Heart left ventricle (tissue), 16 donors: Measurements from ENCODE around the gene INKA1. TPM values are rescaled to one million over a fixed set of nuclear protein-coding genes. Genes with fewer than 3 reads are reported as not detected.

Experiments
- ATAC-seq, 4 donors: fragments of 200-7000 bp; cut with Tn5 transposase; one replicate each; pipeline ENCODE4 v1.9.1; 2020 to 2022; ENCODE audit warnings: moderate library complexity in 4 of 4, mild to moderate bottlenecking in 3 of 4, moderate number of reproducible peaks in 1 of 4
- DNase-seq, 5 donors: peaks; one replicate each; pipeline ENCODE4 v3.0.0-alpha.2; 2020
- H3K27ac ChIP-seq, 12 donors: fragments of 200-600 bp; sonication (generic) in 4 of 12; one replicate each; pipeline versions ENCODE4 v1.5.0 to v1.8.0; 2016 to 2022; ENCODE audit warnings: mild to moderate bottlenecking in 2 of 12
- H3K27me3 ChIP-seq, 9 donors: fragments of 200-600 bp; sonication (generic) in 2 of 9; one replicate each; pipeline versions ENCODE4 v1.5.1 to v1.8.0; 2016 to 2022; ENCODE audit warnings: mild to moderate bottlenecking in 3 of 9
- H3K36me3 ChIP-seq, 9 donors: fragments of 200-600 bp; sonication (generic) in 2 of 9; one replicate each; pipeline versions ENCODE4 v1.5.0 to v1.8.0; 2018 to 2022; ENCODE audit warnings: mild to moderate bottlenecking in 2 of 9
- H3K4me1 ChIP-seq, 12 donors: fragments of 200-600 bp; sonication (generic) in 4 of 12; one replicate each; pipeline versions ENCODE4 v1.5.0 to v1.8.0; 2016 to 2022; ENCODE audit warnings: mild to moderate bottlenecking in 3 of 12
- H3K4me3 ChIP-seq, 12 donors: fragments of 200-600 bp; sonication (generic) in 4 of 12; one replicate each; pipeline versions ENCODE4 v1.5.0 to v1.8.0; 2017 to 2022; ENCODE audit warnings: mild to moderate bottlenecking in 9 of 12, moderate library complexity in 4 of 12
- H3K9me3 ChIP-seq, 12 donors: fragments of 200-600 bp; sonication (generic) in 4 of 12; one replicate each; pipeline versions ENCODE4 v1.5.0 to v1.8.0; 2016 to 2022; ENCODE audit warnings: mild to moderate bottlenecking in 1 of 12
- CTCF ChIP-seq, 12 donors: fragments of 200-600 bp; sonication (generic) in 4 of 12; IDR thresholded peaks; one replicate each; pipeline versions ENCODE4 v1.5.0 to v1.8.0; 2018 to 2022; ENCODE audit warnings: antibody characterized with exemption in 12 of 12, mild to moderate bottlenecking in 5 of 12
- POLR2A ChIP-seq, 2 donors: fragments of 450-650 bp; IDR thresholded peaks; one replicate each; pipeline ENCODE4 v1.6.1; 2017; ENCODE audit warnings: antibody characterized with exemption in 2 of 2, mild to moderate bottlenecking in 2 of 2, moderate library complexity in 2 of 2
- WGBS, 4 donors: extraction: QIAGEN DNeasy Blood & Tissue Kit in 2 of 4; methylation state at CpG; one replicate each; pipeline versions ENCODE4 v1.1.5 to v1.1.7; 2013 to 2018; 5-methylcytosine and 5-hydroxymethylcytosine counted together
- intact Hi-C, 10 donors: fragments of 100-400 bp; cut with DNase I; formaldehyde crosslinking; loops; one replicate each; pipeline versions ENCODE4 v1.11.1 to v1.14.2; 2022
- polyA plus RNA-seq, 2 donors: library from polyadenylated mRNA; stranded (reverse); fragments of 200-250 nt; gene quantifications; one replicate each; pipeline ENCODE4 v1.2.3, GENCODE V29; 2013
- total RNA-seq, 9 donors: library from RNA; depleted of rRNA in 2 of 9; stranded (reverse); fragments of >200 nt in 2 of 9; fragmentation: NEBNext Ultra II Directional in 3 of 9; extraction: Animal tissue kit (Norgen Biotek cat#: 25700) in 3 of 9; gene quantifications; one replicate each; pipeline versions ENCODE4 v1.1.0 to v1.2.4, GENCODE V29; 2016 to 2023
- donor health status: ischemic (EF 13 %, LVEDD 7.1; RV severe dilation, severe dysfunction).
- donor health status: healthy with polysubstance abuse.
- donor health status: DM: no; HTN: yes; CAD: no.
- donor health status: DM: no; HTN: no; CAD: no.
- donor health status: ischemic (EF 25% LVEDD 6.9; RV normal size, moderate dysfunction).
- donor health status: ischemic (EF 25% LVEDD 5.7; RV mildly dilated, moderate dysfunction).
- donor health status: healthy.
- donor health status: DM: yes; HTN: yes; CAD: no.
- donor health status: ischemic (EF 35%, LVEDD 5.7; RV mildly dilated, moderate dysfunction).
- donor health status: nonischemic (EF 11% LVEDD 7.7; RV severe dilation, severe dysfunction).
- donor health status: DM: yes; HTN: yes; CAD: no.
- donor health status: PGD.
- donor health status: ischemic (EF 29% LVEDD 5.4; RV normal size, mild dysfunction).
- donor health status: nonischemic (EF 23%, LVEDD 6.1; RV moderate dilation, normal function).

The INKA1 gene
- total and polyA plus RNA-seq, 11 donors, result 1.1 to 5.0 (median 3.3) TPM

GRCh38 chr3:49785565-49786356 is 17.3 kb upstream of the INKA1 start:
- TF ChIP-seq POLR2A (IDR thresholded peaks at IDR 0.05) (no peak), CTCF (IDR thresholded peaks at IDR 0.05) (no peak)
- H3K27me3 ChIP-seq, result no peaks in the 10 kb centered on the region
- H3K27ac ChIP-seq, result peak overlapping the region; percentile 83 to 99 (median 94)
- peaks cover 0 to 35% (median 16%) of the 10 kb centered on the region in 9 donors for H3K36me3 ChIP-seq
- H3K4me1 ChIP-seq, result peaks cover 0 to 44% (median 30%) of the 10 kb centered on the region in 12 donors
- H3K4me3 ChIP-seq, result peak overlapping the region; percentile 73 to 98 (median 92)
- DNase-seq, result peak in 1 of 5 donors; percentile 73
- peak in 3 of 4 donors; percentile 1 to 63 (median 61) for ATAC-seq
- H3K9me3 ChIP-seq, result no peaks in the 10 kb centered on the region
- intact Hi-C loops, result loop anchor here in 2 of 10 donors (5.0 kb wide), 1 partner anchor 63 kb away; the partner anchor contains the start of gene GMPPB (in 2 of the 2)
- 2 to 4% (median 3%) methylated on average over 19 to 50 of the region's 50 CpGs for WGBS, 4 donors

- Histone ChIP-seq H3K4me1 (peaks cover 0 to 40% (median 29%) of the 10 kb centered on the region in 12 donors), H3K9me3 (no peaks in the 10 kb centered on the region), H3K27ac (peak within 1 kb of the TSS; percentile 85 to 99 (median 94)), H3K36me3 (peaks cover 0 to 29% (median 11%) of the 10 kb centered on the region in 9 donors), H3K4me3 (peak within 1 kb of the TSS; percentile 73 to 98 (median 92)), H3K27me3 (no peaks in the 10 kb centered on the region)
- intact Hi-C loops, result loop anchor here in 2 of 10 donors (5.0 kb wide), 1 partner anchor 64 kb away; the partner anchor contains the start of gene GMPPB (in 2 of the 2)
- TF ChIP-seq POLR2A (IDR thresholded peaks at IDR 0.05) (peak in 1 of 2 donors; percentile 85), CTCF (IDR thresholded peaks at IDR 0.05) (peak in 2 of 12 donors; percentile 1 to 3)
- 5% methylated on average over 43 to 55 of the region's 55 CpGs for WGBS, 4 donors
- peak; percentile 100 for DNase-seq
- ATAC-seq, result peak; percentile 100
Observed at GRCh38 chr3:49786357-49787181, 16.5 kb upstream of the INKA1 start, which contains the start of gene IP6K1. TSS of gene IP6K1 (minus strand) at chr3:49786542. CDS start at chr3:49748040, 38,502 bp downstream.

GRCh38 chr3:49787182-49787464 is 15.9 kb upstream of the INKA1 start:
- Histone ChIP-seq H3K27ac (peak overlapping the region; percentile 79 to 99 (median 94)), H3K4me1 (peaks cover 0 to 36% (median 26%) of the 10 kb centered on the region in 12 donors), H3K9me3 (no peaks in the 10 kb centered on the region), H3K4me3 (peak overlapping the region in 10 of 12 donors; percentile 73 to 98 (median 94)), H3K36me3 (peaks cover 0 to 26% (median 7%) of the 10 kb centered on the region in 9 donors), H3K27me3 (no peaks in the 10 kb centered on the region)
- intact Hi-C loops, result loop anchor here in 2 of 10 donors (5.0 kb wide), 1 partner anchor 65 kb away; the partner anchor contains the start of gene GMPPB (in 2 of the 2)
- no peak for ATAC-seq
- DNase-seq, result no peak
- WGBS, 4 donors, result 60 to 73% (median 68%) methylated on average over 3 of the region's 3 CpGs
- TF ChIP-seq POLR2A (IDR thresholded peaks at IDR 0.05) (no peak), CTCF (IDR thresholded peaks at IDR 0.05) (no peak)
